GM18861 (cell line): ENCODE measurements around the gene AIF1L.
"Not testable (repeated sequence)": the region's sequence is repeated elsewhere in the genome, so short reads cannot be mapped to it uniquely, and the experiment has no call there.

Experiments used
- ATAC-seq: cut with Tn5 transposase; IDR thresholded peaks from one replicate; pipeline ENCODE4 v1.9.1; 2021; ENCODE audit not compliant: unreplicated experiment

Gene AIF1L

DNA sequence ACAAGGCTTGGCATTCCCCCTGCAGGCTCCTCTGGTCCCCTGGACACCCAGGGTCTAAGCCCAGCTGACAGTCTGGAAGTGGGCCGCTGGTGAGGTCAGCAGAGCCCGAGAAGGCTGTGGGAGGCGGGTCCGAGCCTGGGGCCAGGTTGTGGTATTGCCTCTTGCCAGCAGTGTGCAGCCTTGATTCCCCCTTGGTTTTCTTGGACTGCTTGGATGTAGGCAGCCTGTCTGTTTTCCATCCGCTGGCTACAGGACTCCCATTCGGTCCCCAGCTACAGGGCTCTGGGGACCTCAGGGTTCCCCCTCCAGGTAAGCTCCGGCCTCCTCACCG is 1.6 kb downstream of the AIF1L start:
- no peak for ATAC-seq

DNA sequence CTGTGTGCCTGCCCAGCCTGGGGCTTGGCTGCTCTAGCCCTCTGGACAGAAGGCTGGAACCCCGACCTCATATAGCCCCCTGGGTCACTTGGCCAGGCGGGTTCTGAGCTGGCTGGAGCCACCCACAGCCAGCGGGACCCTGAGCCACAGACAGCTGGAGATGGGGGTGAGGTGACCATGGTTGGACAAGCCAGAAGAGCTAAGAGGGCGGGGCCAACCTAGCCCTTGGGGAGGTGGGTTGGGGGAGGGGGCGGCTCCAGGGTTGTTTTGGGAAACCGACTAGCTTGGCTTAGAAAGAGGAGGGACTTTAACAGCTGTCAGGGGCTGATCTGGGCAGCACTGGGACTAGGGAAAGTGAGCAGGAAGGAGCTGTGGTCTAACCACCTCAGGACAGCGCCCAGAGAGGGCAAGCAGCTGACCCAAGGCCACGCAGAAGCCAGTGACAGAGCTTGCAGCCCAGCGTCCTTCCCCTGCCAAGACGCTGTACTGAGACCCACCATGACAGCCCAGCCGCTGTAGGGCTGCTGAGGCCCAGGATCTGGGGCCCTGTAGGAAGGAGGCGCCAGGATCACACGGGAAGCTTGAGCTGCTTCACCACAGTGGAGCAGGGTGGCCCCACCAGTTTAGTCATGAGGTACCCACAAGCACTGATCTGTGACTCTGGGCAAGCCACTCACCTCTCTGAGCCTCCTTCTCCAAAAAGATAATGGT is 2.2 kb downstream of the AIF1L start:
- no peak for ATAC-seq

DNA sequence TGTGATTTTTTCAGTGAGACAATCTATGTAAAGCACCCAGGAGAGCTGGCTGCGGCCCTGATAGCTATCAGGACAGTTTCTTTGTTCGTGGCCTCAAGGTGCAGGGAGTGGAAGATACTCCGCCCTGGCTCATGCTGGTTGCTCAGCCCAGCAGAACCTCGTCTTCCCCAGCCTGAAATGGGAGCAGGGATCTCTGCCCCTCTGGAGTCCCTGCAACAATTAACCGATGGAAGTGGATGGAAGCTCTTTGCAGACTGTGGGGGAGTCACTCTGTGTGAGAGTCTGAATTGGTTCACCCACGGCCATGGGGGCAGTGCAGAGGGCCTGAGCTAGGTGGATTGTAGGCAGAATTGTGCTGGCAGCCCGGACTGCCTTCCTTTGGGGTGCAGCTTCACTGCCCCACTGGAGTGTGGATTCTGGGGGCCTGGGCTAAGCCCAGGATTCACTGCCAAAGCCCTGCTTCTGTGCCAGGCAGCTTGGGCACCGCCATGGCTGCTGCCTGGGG is 2.8 kb downstream of the AIF1L start:
- ATAC-seq, result no peak

DNA sequence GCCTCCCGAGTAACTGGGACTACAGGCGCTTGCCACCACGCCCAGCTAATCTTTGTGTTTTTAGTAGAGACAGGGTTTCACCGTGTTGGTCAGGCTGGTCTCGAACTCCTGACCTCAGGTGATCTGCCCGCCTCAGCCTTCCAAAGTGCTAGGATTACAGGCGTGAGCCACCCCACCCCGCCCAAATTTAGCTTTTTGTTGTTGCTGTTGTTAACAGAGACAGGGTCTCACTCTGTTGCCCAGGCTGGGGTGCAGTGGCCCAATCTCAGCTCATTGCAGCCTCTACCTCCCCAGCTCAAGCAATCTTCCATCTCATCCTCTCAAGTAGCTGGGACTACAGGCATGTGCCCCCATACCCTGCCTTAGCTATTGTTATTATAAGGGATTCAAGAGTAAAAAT is 3.5 kb downstream of the AIF1L start:
- not testable (repeated sequence) for ATAC-seq

DNA sequence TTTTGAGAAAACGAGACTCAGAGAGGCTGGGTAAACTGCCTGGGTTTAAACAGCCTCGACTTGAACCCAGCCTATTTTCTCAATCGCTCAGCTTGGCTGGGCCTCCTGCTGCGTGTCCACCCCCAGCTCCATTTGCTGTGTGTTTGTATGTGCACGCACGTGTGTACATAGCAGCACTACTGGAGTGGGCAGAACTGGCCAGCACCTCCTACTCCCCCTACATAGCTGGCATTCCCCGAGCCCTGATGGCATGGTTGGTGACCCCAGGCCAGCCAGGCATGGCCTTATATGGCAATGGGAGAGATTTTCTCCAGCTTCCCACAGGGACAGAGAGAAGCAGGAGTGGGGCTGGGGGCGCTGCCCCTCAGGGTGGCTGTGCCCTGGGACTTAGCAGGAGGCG is 4.1 kb downstream of the AIF1L start:
- no peak for ATAC-seq

DNA sequence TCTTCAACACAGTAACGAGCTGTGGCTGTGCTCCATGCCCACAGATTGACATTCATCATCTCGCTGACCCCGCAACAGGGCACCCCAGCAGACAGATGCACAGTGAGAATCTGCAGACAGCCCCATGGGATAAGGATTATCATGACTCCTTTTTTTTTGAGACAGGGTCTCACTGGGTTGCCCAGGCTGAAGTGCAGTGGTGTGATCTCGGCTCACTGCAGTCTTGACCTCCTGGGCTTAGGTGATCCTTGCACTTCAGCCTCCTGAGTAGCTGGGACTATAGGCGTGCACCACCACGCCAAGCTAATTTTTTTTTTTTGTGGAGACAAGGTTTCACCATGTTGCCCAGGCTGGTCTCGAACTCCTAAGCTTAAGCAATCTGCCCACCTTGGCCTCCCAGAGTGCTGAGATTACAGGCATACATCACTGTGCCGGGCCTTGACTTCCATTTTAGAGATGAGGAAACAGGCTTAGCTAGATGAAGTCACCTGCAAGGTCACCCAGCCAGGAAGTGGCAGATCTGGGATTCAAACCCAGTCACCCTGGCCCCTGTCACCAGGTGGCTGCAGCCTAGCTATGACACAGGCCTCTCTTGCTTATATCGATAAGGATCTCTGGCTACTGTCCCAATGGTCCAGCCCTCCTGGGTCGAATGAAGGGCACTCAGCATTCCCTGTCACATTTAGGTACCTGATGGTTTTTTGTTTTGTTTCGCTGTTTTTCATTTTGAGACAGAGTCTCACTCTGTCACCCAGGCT is 5.1 kb downstream of the AIF1L start:
- ATAC-seq, result no peak

DNA sequence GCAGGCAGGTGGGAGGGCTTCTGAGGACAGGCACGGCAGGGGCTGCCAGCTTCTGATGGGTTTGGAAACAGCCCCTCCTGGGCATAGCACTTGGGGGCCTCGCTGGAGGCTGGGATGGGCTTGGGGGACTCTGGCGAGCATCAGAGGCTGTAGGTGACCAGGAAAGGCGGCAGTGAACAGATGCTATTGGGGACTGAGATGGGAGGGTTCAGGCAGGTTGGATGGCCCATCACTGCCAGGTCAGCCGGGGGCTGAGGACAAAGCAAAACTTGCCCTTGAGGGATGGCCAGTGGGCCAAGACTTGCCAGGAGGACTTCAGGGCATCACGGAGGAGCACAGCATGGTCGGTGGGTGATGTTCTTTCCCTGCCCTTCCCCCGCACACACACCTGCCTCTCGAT is 6.7 kb downstream of the AIF1L start:
- no peak for ATAC-seq

DNA sequence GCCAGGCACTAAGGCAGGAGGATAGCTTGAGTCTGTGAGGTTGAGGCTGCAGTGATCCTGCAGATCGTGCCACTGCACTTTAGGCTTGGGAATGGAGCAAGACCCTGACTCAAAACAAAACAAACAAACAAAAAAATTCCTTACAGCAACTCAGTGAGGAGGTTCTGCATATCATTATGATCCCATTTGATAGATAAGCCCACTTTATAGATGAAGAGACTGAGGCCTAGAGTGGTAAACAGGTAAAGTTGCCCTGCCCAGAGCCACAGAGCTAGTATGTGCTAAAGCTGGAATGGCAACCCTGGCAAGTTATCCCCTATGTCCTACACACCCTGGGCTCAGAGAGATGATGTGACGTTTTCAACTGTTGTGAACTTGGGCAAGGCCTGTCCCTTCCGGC is 7.2 kb downstream of the AIF1L start:
- ATAC-seq, result no peak

DNA sequence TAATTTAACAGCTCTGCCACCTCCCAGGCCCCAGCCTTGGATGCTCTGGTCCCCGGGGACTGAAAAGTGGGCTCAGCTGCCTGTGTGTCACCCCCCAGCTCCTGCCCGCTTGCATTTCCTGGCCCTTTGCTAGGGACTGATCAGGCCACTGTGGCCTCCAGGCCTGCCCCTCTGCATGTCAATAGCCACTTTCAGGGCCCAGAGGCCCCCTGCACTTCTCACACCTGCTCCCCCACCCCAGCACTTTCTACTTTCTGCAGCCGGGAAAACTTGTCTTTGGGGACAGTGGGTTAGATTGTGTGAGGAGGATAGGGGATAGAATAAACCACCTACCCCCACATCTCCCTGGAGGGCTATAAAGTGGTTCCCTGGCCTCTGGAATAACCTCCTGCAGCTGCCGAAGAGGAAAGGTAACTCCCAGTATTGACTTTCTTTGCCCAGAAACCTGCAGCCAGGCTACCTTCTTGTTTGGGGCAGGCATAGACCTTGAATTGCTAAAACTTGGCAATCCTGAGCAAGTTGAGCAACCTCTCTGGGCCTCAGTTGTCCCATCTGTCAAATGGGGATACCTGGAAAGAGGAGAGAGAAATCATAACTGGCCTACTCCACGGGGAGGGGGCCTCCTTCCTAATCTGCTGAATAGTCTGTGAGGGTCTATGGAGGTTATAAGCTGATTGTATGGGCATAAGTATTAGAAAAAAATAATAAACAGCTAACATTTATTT is 7.8 kb downstream of the AIF1L start:
- no peak for ATAC-seq

DNA sequence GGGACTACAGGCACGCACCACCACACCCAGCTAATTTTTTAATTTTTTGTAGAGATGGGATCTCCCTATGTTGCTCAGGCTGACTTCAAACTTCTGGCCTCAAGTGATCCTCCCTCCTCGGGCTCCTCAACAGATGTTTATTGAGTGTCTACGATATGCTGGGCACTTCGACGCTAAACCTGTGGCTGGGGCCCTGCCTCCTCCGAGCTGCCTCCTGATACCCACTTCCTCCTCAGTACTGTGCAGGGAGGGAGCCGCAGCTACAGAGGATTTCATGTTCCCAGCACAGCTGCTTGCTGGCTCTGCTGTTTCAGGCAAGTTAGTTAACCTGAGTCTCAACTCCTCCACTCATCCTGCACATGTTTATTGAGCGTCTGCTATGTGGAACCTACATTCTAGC is 9.6 kb downstream of the AIF1L start:
- ATAC-seq, result no peak

DNA sequence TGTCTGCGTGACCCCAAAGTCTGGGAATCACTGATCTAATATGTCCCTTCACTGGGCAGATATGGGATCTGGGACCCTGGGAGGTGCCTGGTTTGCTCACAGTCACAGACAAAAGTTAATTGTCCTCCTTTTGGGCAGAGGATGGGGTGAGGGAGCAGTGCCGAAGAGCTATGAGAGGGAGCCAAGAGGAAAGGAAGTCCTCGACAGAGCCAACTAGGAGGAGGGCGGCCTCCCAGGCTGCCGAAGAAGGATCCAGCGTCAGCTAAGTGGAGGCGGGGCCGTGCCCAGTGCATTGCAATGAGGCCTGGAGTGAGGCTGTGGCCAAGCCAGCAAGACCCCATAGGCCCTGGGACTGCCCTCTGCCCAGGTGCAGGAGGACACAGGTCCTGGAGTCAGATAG is 11.4 kb downstream of the AIF1L start:
- ATAC-seq, result no peak

DNA sequence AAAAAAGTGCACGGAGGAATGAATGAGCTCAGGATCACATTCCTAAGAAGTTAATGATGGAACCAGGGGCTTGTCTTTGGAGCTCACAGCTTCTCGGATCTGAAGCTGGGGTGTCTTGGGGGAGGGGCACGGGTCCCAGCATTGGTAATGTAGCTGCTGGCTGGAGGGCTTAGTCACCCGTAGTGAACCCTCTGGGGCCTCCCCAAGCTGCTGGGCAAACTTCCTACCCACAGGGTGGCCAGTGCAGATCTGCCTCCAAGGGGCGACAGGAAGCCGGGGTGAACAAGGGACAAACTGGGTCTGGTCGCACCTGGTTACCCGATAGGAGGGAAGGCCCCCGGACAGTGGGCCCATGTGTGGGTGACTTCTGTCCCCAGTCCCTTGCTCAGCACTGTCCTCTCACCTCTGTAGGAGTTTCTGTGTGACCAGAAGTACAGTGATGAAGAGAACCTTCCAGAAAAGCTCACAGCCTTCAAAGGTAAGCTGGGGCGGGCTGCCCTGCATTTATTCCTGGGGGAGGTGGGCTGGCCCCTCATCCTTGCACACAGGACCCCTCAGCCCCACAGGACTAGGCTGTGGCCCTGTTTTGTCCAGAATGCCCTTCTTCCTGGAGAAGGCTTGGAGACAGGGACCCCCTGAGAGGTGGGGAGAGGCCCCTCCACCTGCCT is 15.0 kb downstream of the AIF1L start:
- no peak for ATAC-seq

DNA sequence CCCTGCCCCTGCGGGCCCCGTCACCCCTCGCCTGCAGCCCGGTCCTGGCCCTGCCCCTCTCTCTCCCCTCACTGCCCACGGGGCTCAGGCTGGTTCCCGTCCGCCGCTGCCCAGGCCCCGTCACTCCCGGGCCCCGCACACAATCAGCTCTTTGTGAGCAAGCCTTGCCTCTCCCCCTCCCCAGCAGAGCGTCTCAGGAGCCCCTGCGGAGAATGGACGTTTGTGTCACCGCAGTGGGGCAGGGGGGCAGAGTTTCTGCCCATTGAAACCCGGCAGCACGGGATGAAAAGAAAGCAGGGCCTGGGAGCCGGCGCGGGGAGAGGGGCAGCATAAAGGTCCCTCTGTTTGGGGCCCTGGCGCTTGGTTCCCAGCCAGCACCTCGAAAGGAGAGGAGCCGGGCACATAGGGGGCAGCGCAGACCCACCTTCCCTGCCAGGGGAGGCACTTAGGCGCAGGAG is 15.6 kb downstream of the AIF1L start:
- ATAC-seq, result no peak

DNA sequence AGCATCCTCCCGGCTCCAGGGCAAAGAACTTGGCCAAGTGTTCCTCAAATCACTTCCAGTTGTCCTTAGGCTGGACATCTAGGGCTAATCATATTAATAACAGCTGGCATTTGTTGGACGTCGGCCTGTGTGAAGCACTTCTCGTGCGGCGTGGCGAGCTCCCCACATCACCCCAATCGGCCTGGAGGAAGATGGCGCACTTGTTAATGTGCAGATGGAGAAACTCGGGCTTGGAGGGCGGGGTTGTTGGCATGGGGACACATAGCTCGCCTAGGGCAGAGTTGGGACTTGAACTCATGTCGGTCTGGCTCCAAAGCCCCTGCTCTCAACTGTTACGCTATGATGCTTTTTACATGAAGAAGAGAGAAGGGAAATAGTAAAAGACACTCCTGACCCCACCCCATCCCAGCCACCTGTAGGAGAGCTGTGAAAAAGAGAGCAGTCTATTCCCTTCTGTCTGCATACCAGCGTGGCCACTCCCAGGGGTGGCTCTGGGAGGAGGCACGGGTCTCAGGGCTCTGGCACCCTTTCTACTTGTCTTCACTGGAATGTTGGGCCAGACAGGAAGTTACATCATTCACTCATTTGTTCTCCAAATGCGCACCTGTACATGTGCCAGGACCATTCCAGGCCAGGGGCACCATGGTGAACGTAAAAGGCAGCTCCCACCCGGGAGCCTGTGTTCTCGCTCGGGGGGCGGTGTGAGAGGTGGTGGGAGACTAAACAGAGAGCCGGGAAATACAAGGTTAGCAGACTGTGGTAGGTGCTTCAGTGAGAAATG is 16.2 kb downstream of the AIF1L start:
- ATAC-seq, result no peak

DNA sequence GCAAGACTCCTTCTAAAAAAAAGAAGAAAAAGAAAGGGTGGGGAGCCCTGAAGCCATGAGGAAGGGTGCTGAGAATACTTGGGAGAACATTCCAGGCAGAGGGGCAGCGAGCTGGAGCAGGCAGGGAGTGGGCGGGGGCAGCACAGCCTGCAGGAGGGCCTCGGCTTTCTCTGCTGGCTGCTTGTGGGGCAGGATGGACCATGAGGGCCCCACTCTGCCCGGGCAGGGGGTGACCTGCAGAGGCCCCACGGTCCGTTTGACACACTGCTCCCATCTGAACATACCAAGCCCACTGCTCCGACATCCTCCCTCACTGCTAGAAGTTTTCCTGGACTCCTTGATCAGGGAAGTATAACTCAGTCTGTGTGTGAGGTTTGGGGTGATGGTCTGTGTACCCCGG is 17.3 kb downstream of the AIF1L start:
- no peak for ATAC-seq

DNA sequence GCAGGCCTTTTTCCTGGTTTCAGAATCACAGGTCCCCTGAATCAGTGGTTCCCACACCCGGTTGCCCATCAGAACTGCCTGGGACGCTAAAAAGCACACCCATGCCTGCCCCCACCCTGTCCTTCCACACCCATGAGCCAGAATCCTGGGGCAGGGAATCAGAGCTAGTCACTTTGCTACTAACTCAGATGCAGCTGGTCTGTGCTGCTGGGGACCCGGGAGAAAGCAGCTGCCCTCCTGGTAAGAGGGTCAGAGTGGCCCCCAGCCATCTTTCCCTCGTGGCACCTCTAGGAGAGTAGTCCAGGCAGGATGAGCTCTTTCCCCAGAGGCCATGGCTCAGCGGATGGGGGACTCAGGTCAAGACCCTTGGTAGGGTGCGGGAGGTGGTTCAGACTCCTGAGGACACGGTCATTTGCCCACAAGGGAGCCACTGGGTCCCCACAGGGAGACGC is 17.8 kb downstream of the AIF1L start:
- ATAC-seq, result no peak

DNA sequence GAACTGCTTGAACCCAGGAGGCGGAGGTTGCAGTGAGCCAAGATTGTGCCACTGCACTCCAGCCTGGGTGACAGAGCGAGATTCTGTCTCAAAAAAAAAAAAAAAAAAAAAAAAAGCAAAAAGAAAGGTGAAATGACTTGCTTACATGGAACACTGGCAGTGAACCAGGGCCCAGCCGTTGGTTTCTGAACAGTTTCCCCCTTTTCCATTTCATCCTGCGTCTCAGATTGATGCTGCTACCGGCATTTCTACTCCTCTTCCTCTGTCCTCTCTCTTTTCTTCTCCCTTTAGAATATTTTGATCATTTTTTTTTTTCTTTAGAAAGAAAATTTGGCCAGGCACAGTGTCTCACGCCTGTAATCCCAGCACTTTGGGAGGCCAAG is 19.0 kb downstream of the AIF1L start:
- ATAC-seq, result not testable (repeated sequence)

DNA sequence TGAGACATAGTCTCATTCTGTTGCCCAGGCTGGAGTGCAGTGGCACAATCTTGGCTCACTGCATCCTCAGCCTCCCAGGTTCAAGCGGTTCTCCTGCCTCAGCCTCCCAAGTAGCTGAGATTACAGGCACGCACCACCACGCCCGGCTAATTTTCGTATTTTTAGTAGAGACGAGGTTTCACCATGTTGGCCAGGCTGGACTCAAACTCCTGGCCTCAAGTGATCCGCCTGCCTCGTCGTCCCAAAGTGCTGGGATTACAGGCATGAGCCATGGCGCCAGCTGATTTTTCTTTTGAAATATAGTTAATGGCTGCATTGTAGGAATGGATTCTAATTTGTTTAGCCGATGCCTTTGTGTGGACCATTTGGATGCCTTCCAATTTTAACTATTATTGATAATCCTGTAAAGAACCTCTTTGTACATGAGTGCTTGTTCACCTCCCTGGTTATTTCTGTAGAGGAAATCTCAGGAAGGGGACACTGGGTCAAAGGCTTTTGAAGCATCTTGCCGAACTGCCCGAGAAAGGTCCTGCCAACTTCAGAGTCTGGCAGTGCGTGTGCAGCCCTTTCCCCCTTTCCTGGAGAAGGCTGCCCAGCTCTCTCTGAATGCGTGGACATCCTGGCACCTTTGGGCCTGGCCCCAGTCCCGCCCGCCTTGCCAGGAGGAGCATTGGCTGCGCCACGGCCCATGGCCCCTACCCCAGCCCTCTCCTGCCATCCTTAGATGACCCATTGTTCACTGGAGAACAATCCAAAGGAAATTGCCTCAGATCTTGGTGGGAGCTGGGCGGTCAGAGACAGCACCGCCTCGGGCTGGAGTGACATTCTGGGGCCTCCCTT is 20.2 kb downstream of the AIF1L start:
- ATAC-seq, result no peak

DNA sequence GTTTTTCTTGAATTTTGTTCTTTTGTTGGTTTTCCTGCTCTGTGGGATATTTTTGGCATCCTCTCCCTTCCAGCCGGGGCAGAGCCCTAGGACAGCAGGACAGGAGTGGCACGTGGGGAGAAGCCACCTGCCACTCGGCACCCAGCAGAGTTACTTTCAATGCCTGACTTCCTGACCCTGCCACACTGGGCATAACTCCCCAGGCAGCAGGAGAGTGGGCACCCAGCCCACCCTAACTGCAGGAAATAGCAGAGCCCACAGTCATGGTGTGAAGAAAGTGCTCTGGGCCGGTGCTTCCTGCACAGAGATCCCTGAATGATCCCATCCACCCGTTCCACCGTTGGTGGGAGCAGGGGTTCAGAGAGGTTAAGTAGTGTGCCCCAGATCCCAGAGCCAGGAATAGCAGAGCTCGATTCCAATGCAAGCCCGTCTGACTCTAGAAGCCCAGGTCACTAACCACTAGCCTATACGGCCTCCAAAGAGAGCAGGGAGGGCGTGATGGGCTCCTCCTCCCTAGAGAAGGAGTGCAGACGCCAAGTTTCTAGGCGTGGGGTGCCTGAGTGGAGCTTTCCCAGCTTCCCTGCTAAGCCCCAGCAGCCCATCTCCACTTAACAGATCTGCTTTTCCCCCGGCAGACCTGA is 20.9 kb downstream of the AIF1L start:
- ATAC-seq, result no peak
